ENCODE data around the gene ZFP36L1.
"Not testable (repeated sequence)": the region's sequence is repeated elsewhere in the genome, so short reads cannot be mapped to it uniquely, and the experiment has no call there.

Gene ZFP36L1

DNA sequence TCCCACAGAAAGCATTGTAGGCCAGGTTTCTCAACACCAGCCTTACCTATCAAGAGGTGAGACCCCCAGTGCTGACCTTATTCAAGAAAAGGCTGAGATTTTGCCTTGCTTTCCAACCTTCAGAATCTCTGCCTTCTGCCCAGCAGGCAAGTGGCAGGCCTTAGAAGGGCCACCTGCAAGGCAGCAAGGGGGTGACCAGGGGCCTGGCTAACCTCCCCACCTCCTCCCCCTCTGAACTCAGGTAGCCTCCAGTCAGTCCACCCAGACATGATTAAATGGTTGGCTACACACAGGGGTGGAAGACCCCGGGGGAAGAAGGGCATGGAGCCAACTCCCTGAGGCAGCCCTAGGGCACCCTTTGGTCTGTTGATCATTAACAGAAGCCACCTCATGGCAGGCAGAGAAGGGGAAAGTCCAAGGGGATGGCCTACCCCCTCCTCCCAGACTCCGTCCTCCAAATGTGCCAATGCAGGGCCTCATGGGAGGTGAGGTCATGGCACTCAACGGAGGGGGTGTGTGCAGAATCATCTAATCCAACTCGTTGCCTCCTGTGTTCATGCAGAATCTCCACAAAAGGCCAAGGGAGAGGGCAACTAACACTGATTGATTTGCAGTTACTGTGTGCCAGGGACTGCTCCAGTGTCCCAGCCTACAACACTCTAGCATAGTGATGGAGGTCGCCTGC lies 8.5 kb downstream of the ZFP36L1 start:
- peak; percentile 97 for DNase-seq (ENCODE audit: low spot score)

GRCh38 chr14:68783408-68784225 lies 9.2 kb downstream of the ZFP36L1 start:
- peak; percentile 47 for DNase-seq (ENCODE audit: low spot score)

DNA sequence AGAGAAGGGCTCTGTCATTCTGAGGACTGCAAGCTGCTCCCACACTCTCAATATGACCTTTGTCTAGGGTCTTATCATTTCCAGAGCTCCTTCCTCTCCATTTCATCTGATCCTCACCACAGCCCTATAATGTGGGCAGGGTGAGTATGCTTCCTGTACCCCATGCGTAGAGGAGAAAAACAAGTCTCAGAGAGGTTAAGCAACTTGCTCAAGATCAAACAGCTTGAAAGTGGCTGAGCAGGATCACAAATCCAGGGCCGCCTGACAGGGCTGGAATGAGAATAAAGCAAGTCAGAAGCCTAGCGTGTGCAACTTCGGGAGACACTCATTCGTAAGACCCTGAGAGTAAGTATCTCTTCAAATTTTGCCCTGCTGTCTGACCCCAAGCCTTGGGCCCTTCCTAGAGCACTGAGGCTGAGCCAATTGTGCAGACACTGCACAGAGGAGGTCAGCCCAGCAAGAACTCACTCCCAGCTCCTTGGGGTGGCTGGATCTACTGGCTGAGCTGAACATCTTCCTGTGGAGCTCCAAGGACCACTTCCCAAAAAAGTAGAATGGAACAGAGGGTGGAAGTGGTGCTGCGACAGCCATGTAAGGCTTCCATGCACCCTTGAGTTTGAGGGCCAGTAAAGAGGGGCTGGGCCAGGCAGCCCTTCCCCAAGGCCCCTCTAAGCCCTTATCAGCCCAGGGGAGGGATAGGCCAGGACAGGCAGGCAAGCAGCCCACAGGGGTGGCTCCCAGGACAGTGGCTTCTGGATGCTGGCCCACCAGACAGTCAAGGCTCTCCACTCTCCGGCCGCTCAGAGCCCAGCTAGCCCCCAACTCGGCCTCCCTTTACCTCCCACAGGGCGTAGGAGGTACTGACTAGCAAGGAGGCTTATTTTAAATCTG lies 10.5 kb downstream of the ZFP36L1 start:
- DNase-seq (ENCODE audit: low spot score): peak; percentile 54

DNA sequence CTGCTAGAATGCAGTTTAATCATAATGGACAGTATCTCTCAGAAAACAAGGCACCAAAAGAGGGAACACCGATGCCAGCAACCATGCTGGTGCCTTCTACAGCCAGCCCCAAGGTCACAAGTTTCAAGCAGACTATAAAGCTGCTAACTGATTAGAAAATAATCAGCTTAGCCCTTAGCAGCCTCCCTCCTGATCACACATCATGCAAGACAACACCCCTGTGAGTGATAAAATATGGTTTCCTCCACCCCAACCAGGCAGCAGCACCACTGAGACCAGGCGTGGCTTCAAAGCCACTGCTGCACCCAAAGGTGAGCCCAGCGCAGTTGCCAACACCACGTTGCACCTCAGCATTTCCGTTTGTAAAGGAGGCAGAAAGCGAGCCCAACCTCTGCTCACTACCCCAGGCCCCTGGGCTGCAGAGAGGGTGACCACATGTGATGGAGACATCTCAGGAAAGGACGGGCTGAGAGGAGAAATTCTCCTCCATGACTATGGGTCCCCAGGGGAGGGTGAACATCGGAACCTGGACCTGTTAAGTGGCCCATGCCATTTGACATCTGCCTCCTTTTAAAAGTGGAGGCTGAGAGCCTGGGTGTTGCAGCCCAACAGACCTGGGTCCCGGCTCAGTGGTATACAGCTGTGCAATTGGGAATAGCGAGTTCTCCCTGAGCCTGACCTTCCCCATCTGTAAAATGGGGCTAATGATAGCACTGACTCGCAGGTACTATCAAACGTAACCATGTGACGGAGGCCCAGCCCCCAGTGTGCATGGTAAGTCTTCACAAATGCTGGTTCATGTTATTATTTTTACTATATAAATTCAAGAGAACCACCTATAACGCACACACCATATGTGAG lies 11.5 kb downstream of the ZFP36L1 start:
- DNase-seq (ENCODE audit: low spot score): peak; percentile 85

GRCh38 chr14:68780358-68781160 lies 12.3 kb downstream of the ZFP36L1 start:
- DNase-seq (ENCODE audit: low spot score): peak; percentile 88

DNA sequence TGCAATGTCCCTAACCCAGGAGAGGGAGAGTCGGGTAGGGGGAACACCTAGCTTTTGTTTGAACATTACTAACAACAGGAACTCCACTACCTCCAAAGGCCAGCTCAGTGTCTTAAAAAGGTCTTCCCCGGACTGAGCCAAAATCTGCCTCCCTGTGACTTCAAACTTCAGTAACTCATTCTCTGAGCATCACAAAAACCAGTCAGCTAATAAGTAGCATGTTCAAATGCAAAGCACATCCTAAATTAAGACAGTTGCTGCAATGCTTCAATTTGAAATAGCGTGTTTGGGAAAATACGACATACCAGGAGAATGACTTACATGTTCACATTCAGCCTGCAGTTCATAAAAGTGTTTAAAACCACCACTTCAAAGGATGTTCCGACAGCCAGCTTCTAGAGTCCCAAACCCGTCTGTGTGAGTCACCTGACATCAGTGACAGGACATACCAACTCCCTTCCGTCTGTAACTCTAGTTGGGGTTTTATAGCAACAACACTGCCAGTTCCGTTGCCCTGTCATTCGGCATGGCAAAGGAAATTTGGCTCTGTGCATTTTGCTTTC lies 13.0 kb downstream of the ZFP36L1 start:
- peak; percentile 100 for DNase-seq (ENCODE audit: low spot score)

GRCh38 chr14:68777644-68778043 lies 15.2 kb downstream of the ZFP36L1 start:
- DNase-seq (ENCODE audit: low spot score): no peak

DNA sequence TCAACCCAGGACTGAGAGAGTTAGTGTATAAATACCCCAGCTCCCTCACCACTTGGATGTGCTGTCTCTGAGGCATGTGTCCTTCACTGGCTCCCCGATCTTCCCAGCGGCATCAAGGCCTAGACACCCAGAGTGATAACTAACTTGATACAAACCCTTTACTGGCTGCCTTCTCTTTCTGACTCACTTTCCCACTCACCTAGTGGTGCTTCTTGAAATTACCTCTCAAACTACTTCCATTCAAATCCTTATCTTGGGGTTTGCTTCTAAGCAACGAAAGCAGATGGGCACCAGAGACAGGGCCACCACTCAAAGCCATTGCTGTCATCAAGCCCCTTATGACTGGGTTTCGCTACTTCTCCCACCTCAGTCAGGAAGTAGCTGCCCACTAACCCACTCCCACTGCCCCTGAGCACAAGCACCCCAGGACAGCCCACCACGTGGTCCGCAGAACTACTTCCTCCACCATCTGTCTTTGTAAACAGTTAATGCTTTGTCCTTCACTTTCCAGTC lies 17.2 kb downstream of the ZFP36L1 start:
- DNase-seq (ENCODE audit: low spot score): peak; percentile 40

DNA sequence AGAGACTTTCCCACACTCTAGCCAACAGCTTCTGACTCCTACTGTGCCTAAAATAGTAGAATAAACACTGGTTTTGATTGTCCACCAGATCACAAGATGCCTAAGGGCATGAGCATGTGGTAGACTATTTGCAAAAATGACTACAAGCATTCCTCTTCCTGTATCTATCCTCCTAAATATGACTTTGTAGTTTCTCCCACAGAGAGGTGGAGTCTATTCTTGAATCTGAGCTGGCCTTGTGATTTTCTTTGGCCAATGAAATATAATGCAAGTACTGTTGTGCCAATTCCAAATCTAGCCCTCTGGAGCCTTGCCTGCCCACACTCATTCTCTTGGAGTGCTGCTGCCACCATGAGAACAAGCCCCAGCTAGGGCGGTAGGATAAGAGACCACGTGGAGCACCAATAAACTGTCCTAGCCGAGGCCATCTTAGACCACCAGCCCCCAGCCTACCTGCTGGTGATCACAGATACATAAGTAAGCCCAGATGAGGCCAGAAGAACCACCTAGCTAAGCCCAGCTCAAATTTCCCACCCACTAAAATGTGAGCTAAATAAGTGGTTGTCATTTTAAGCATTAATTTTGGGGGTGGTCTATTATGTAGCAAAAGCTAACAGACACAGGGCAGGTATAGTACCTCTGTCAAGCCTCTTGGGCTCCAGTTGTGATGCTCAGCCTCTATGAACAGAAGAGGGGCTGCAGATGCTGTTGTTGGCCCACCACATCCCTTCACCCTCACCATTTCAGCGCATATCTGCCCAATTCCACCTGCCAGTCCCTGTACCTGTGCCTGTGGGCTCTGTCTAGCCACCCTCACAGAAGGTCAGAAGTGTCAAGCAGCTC lies 17.9 kb downstream of the ZFP36L1 start:
- peak; percentile 64 for DNase-seq (ENCODE audit: low spot score)

- no peak for DNase-seq (ENCODE audit: low spot score)
Observed at GRCh38 chr14:68772761-68773381, 20.0 kb downstream of the ZFP36L1 start.

DNA sequence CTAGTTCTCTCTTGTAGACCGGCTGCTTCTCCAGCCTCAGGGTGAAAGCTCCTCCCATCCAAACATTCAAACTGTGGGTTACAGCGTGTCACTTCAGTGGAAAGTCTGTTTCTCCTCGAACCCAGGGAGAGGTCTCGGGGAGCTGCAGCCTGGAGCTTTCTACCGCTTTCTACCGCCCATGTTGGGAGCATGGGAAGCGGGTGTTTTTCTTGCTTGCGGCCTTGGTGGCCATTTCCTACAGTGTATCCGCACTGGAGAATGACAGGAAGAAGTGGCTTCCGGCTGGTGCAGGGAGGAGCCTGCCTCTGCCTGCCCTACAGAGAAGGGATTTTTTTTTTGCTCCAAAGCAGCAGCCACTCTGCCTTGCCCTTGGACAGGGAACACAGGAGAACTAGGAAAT lies 21.2 kb downstream of the ZFP36L1 start:
- no peak for DNase-seq (ENCODE audit: low spot score)

- DNase-seq (ENCODE audit: low spot score): no peak
Observed at GRCh38 chr14:68770553-68771286, 22.1 kb downstream of the ZFP36L1 start.

- no peak for DNase-seq (ENCODE audit: low spot score)
Observed at GRCh38 chr14:68770051-68770450, 22.8 kb downstream of the ZFP36L1 start.

DNA sequence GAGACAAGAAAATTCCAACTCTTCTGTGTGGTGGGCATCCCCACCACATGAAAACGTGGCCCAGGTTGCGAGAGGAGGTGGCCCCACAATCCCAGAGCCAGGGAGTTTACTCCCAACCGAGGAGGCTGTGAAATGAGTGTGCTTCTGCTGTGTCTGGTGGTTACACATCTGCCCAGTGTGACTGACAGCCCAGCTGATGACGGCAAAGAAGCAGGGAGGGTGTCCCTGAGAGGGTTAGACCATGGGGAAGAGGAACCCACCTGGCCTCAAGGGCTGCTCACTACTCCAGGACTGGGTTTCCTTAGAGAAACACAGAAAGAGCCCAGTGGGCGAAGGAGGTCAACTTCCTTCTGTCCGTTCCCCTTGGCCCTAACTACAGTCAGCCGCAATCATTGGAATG lies 24.6 kb downstream of the ZFP36L1 start:
- no peak for DNase-seq (ENCODE audit: low spot score)

DNA sequence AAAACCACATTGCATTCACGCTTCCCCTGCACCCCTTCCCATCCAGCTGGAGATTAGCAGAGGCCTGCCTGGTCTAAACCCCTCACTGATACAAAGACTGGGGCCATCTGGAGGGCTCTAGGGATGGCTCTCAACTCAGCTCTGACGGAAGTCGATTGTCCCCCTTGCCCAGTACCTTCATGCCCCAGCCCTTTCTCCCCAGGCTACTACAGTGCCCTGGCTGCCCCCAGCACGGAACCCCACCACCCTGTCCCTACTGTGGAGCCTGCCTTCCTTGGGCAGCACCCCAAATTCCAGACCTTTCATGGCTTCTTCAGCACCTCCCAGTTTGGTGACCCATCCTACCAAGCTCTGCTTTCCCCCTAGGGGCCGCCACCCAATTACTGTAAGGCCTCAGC lies 25.6 kb downstream of the ZFP36L1 start:
- no peak for DNase-seq (ENCODE audit: low spot score)

GRCh38 chr14:68766299-68767247 lies 26.3 kb downstream of the ZFP36L1 start:
- no peak for DNase-seq (ENCODE audit: low spot score)

- not testable (repeated sequence) for DNase-seq (ENCODE audit: low spot score)
Observed at GRCh38 chr14:68763843-68764242, 29.0 kb downstream of the ZFP36L1 start.

All from SW480 (cell line).